GM12891 (cell line): ENCODE results near the gene DIP2C.

Source experiments
- PAX5 ChIP-seq: IDR thresholded peaks from 2 replicates; pipeline ENCODE4 v1.6.1; 2011; ENCODE audit warnings: low read length, moderate library complexity, mild to moderate bottlenecking; ENCODE audit not compliant: insufficient read depth, severe bottlenecking
- POLR2AphosphoS5 ChIP-seq: IDR thresholded peaks from 2 replicates; pipeline ENCODE4 v1.6.1; 2011; ENCODE audit warnings: low read depth, low read length, control low read depth
- TAF1 ChIP-seq: IDR thresholded peaks from 2 replicates; pipeline ENCODE4 v1.6.1; 2011; ENCODE audit warnings: low read depth, low read length, control low read depth

- TF ChIP-seq POLR2AphosphoS5, result no peak
- no peak for TF ChIP-seq PAX5
- no peak for TF ChIP-seq TAF1
Measured at GRCh38 chr10:535952-536351, 153.5 kb downstream of the DIP2C start.
